Measurements from ENCODE around the gene G0S2. TPM values are rescaled to one million over a fixed set of nuclear protein-coding genes. Genes with fewer than 3 reads are reported as not detected.

The G0S2 gene
- total and polyA plus RNA-seq, 2 of the 4 experiments (the other 2 are of a cell fraction), result 0.36 to 0.53 TPM

- TF ChIP-seq, protein P1, sequence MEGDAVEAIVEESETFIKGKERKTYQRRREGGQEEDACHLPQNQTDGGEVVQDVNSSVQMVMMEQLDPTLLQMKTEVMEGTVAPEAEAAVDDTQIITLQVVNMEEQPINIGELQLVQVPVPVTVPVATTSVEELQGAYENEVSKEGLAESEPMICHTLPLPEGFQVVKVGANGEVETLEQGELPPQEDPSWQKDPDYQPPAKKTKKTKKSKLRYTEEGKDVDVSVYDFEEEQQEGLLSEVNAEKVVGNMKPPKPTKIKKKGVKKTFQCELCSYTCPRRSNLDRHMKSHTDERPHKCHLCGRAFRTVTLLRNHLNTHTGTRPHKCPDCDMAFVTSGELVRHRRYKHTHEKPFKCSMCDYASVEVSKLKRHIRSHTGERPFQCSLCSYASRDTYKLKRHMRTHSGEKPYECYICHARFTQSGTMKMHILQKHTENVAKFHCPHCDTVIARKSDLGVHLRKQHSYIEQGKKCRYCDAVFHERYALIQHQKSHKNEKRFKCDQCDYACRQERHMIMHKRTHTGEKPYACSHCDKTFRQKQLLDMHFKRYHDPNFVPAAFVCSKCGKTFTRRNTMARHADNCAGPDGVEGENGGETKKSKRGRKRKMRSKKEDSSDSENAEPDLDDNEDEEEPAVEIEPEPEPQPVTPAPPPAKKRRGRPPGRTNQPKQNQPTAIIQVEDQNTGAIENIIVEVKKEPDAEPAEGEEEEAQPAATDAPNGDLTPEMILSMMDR (conservative IDR thresholded peaks at IDR 0.05; ENCODE audit: low read depth, low read length), result no peak
These were observed 41.0 kb upstream of the G0S2 start (continued) for GRCh38 chr1:209634005-209634737.

GRCh38 chr1:209635850-209636249 lies 39.4 kb upstream of the G0S2 start:
- Histone ChIP-seq H3K36me3 (ENCODE audit: control insufficient read depth, insufficient read depth, low read length) (no peaks in the 10 kb centered on the region), H4K20me1 (ENCODE audit: insufficient read depth, low read length) (no peaks in the 10 kb centered on the region), H2BK15ac (ENCODE audit: low read depth, low read length) (no peak overlapping the region), H3K27me3 (ENCODE audit: control insufficient read depth, insufficient read depth, low read length) (no peaks in the 10 kb centered on the region), H4K8ac (ENCODE audit: low read depth in 2 of 2, low read length in 2 of 2) (no peak overlapping the region), H3K4ac (ENCODE audit: low read depth, low read length) (no peak overlapping the region), H3K18ac (ENCODE audit: low read depth, low read length) (no peak overlapping the region), H3K4me2 (ENCODE audit: low read depth, low read length) (no peak overlapping the region), H2BK5ac (ENCODE audit: low read depth, low read length, poor library complexity, severe bottlenecking) (no peak overlapping the region), H3K9me3 (ENCODE audit: control insufficient read depth, insufficient read depth, low read length) (no peaks in the 10 kb centered on the region), H2BK120ac (ENCODE audit: low read depth, low read length) (no peak overlapping the region), H2AFZ (replicated peaks; ENCODE audit: low read length, poor library complexity) (no peak overlapping the region), H2AK5ac (ENCODE audit: low read depth, low read length) (no peak overlapping the region), H3K14ac (replicated peaks; ENCODE audit: low read depth, low read length) (no peak overlapping the region), H2AK9ac (replicated peaks; ENCODE audit: low read depth, low read length, poor library complexity) (no peak overlapping the region), H4K91ac (ENCODE audit: insufficient read depth, low read depth, low read length) (no peak overlapping the region), H3K79me1 (ENCODE audit: low read depth in 1 of 2, low read length in 2 of 2) (no peaks in the 10 kb centered on the region), H3K9me1 (ENCODE audit: insufficient read depth, low read length) (no peaks in the 10 kb centered on the region; the same call in 1 of the 2 replicates), H3K4me3 (ENCODE audit: insufficient read depth, low read depth, low read length) (no peak overlapping the region), H3K27ac (ENCODE audit: insufficient read depth, low read length) (no peak overlapping the region), H2BK20ac (ENCODE audit: low read depth, low read length) (no peak overlapping the region), H3K56ac (ENCODE audit: extremely low read depth, insufficient read depth, low read length) (no peak overlapping the region), H3K4me1 (ENCODE audit: control insufficient read depth, insufficient read depth, low read length) (0 out of 2 replicates have a peak, but pooled peaks cover 2% of the 10 kb centered on the region), H4K5ac (ENCODE audit: low read depth, low read length) (no peak overlapping the region), H3K9ac (ENCODE audit: low read depth, low read length) (no peak overlapping the region), H3K23ac (ENCODE audit: low read depth, low read length) (no peak overlapping the region)
- no TSS peak for BruUV-seq (replicated peaks)
- intact Hi-C loops (cut with micrococcal nuclease) (no loop called here), dilution Hi-C loops (cut with HindIII; ENCODE audit: low sequenced_read_pairs, unreplicated experiment) (no loop called here), in situ Hi-C loops (cut with MboI; ENCODE audit: low sequenced_read_pairs) (no loop called here)
- ChIA-PET POLR2A (ENCODE audit: unreplicated experiment) (no interaction called here), CTCF (no interaction called here)
- WGBS, 2 experiments (ENCODE audit: extremely low coverage in 2 of 2, insufficient read length in 1 of 2), result 74% methylated on average over 2 of the region's 5 CpGs; no CpG with 5 or more reads in 1 of the 2 experiments
- ATAC-seq (ENCODE audit: low read depth) (no peak), DNase-seq (no peak)
- TF ChIP-seq RFX5 (IDR thresholded peaks at IDR 0.05; ENCODE audit: low read depth, low read length) (no peak), CEBPB (IDR thresholded peaks at IDR 0.05; ENCODE audit: low read depth, low read length) (no peak), MAFK (IDR thresholded peaks at IDR 0.05; ENCODE audit: low read depth, low read length) (no peak), MXI1 (IDR thresholded peaks at IDR 0.05; ENCODE audit: borderline replicate concordance, low read depth, low read length) (no peak), MAZ (IDR thresholded peaks at IDR 0.05; ENCODE audit: borderline replicate concordance, low read depth, low read length) (no peak), RAD21 (IDR thresholded peaks at IDR 0.05; ENCODE audit: low read length) (no peak), POLR2A (IDR thresholded peaks at IDR 0.05; ENCODE audit: low read depth, low read length) (no peak), SMC3 (IDR thresholded peaks at IDR 0.05; ENCODE audit: low read depth, low read length) (no peak), FOS (IDR thresholded peaks at IDR 0.05; ENCODE audit: low read depth, low read length) (no peak), ELK1 (IDR thresholded peaks at IDR 0.05; ENCODE audit: borderline replicate concordance, low read depth, low read length) (no peak), RCOR1 (IDR thresholded peaks at IDR 0.05; ENCODE audit: insufficient replicate concordance, low read length) (no peak), NFE2L2 (IDR thresholded peaks at IDR 0.05; ENCODE audit: low read depth, low read length) (no peak)
- TF ChIP-seq, protein P2, sequence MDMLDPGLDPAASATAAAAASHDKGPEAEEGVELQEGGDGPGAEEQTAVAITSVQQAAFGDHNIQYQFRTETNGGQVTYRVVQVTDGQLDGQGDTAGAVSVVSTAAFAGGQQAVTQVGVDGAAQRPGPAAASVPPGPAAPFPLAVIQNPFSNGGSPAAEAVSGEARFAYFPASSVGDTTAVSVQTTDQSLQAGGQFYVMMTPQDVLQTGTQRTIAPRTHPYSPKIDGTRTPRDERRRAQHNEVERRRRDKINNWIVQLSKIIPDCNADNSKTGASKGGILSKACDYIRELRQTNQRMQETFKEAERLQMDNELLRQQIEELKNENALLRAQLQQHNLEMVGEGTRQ (IDR thresholded peaks at IDR 0.05; ENCODE audit: low read depth, low read length), result no peak
